ENCODE data around the gene MRPL38.

The MRPL38 gene

DNA sequence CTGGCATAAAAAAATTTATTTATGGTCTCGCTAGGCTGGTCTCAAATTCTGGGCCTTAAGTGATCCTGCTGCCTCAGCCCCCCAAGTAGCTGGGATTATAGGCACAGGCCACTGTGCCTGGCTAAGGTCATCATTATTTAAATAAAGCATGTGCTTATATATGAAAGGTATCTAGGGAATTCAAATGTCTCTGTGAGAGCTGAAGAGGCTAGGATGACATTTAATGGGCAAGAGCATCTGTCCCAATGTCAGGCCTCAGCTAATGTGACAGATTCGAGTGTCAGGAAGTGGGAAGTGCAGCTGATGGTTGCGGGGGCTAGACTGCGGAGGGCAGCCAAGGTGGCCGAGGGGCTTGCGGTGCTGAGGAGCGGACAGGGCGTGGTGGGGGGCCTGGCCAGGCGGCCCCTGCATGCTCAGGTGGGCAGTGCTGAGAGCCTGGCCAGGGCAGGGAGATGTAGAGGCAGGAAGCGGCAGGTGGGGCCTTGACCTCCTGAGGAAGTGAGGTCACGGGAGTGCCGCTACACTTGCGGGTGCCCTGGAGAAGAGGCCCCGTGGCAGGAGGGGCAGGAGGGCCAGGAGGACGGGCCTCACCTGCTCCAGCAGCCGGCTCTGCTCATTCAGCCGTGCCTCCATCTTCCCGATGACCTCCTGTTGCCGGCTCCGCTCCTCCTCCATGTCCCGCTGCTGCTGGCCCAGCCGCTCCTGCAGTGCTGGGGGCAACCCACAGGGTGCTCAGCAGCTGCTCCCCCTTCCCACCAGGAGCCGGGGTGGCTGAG is 12.6 kb upstream of the MRPL38 start:
- no peak for TF ChIP-seq TAF1 (IDR thresholded peaks at IDR 0.05; ENCODE audit: low read depth)
- TF ChIP-seq EP300 (IDR thresholded peaks at IDR 0.05; ENCODE audit: borderline replicate concordance) = no peak
- no peak for TF ChIP-seq CEBPB (IDR thresholded peaks at IDR 0.05)
- TF ChIP-seq YY1 (IDR thresholded peaks at IDR 0.05; ENCODE audit: low read depth) = no peak

DNA sequence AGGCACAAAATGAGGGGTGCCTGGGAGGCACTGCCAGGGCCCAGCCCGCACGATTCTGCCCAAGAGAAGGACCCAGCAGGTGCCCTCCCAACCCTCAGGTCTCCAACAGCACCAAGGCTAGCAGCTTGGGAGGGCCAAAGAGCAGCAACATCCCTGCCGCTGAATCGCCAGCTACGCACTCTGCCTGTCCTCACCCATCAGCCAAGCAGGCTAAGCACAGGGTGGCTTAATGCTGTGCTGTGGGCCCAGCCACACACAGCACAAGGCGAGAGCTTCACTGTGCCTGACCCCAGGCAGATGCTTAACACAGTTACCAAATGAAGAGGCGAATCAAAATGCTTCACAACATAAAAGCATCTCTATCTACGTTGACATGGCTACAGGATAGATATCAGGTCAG is 10.6 kb upstream of the MRPL38 start:
- no peak for TF ChIP-seq CREB1 (IDR thresholded peaks at IDR 0.05; ENCODE audit: low read depth)
- no peak for TF ChIP-seq EGR1 (IDR thresholded peaks at IDR 0.05)
- TF ChIP-seq NFIC (IDR thresholded peaks at IDR 0.05) = no peak
- TF ChIP-seq, protein P1, sequence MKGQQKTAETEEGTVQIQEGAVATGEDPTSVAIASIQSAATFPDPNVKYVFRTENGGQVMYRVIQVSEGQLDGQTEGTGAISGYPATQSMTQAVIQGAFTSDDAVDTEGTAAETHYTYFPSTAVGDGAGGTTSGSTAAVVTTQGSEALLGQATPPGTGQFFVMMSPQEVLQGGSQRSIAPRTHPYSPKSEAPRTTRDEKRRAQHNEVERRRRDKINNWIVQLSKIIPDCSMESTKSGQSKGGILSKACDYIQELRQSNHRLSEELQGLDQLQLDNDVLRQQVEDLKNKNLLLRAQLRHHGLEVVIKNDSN (IDR thresholded peaks at IDR 0.05) = no peak
- no peak for TF ChIP-seq TCF12 (IDR thresholded peaks at IDR 0.05; ENCODE audit: low read depth)
- no peak for TF ChIP-seq TAF1 (IDR thresholded peaks at IDR 0.05; ENCODE audit: low read depth)
- TF ChIP-seq, protein P2, sequence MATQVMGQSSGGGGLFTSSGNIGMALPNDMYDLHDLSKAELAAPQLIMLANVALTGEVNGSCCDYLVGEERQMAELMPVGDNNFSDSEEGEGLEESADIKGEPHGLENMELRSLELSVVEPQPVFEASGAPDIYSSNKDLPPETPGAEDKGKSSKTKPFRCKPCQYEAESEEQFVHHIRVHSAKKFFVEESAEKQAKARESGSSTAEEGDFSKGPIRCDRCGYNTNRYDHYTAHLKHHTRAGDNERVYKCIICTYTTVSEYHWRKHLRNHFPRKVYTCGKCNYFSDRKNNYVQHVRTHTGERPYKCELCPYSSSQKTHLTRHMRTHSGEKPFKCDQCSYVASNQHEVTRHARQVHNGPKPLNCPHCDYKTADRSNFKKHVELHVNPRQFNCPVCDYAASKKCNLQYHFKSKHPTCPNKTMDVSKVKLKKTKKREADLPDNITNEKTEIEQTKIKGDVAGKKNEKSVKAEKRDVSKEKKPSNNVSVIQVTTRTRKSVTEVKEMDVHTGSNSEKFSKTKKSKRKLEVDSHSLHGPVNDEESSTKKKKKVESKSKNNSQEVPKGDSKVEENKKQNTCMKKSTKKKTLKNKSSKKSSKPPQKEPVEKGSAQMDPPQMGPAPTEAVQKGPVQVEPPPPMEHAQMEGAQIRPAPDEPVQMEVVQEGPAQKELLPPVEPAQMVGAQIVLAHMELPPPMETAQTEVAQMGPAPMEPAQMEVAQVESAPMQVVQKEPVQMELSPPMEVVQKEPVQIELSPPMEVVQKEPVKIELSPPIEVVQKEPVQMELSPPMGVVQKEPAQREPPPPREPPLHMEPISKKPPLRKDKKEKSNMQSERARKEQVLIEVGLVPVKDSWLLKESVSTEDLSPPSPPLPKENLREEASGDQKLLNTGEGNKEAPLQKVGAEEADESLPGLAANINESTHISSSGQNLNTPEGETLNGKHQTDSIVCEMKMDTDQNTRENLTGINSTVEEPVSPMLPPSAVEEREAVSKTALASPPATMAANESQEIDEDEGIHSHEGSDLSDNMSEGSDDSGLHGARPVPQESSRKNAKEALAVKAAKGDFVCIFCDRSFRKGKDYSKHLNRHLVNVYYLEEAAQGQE (IDR thresholded peaks at IDR 0.05; ENCODE audit: low read depth) = no peak; the same call in 1 of the 2 replicates

DNA sequence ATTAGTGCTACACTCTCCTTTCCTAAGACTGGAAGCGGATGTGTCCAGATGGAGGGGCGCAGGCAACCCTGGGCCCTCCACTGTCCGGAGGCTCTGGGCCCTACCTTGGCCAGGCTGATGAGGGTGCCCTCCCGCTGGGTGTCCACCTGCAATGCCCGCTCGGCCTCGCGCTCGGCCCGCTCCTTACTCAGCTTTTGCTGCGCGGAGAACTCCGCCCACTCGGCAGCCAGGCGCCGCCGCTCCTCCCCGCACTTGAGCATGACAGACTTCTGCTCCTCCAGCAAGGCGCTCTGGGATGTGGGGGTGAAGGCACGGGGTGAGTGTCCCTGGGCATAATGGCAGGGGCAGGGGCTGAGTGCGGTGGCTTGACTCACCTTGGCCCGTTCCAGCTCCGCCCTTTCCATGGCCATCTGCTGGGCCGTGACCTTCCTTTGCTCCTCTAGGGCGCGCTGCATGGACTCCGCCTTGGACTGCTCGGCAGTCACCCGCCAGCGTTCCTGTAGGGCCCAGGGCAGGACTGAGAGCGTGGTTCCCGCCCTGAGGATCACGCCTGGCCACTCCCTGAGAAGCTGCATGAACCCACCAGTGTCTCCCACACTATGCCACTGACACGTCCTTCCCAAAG is 10.1 kb upstream of the MRPL38 start:
- TF ChIP-seq, protein P3, sequence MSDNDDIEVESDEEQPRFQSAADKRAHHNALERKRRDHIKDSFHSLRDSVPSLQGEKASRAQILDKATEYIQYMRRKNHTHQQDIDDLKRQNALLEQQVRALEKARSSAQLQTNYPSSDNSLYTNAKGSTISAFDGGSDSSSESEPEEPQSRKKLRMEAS (IDR thresholded peaks at IDR 0.05) = no peak
- TF ChIP-seq TEAD4 (IDR thresholded peaks at IDR 0.05) (no peak), EP300 (IDR thresholded peaks at IDR 0.05; ENCODE audit: borderline replicate concordance) (no peak), ZBTB7A (IDR thresholded peaks at IDR 0.05; ENCODE audit: low read depth) (no peak), TAF1 (IDR thresholded peaks at IDR 0.05; ENCODE audit: low read depth) (no peak), CEBPB (IDR thresholded peaks at IDR 0.05) (no peak), YY1 (IDR thresholded peaks at IDR 0.05; ENCODE audit: low read depth) (no peak), CREB1 (IDR thresholded peaks at IDR 0.05; ENCODE audit: low read depth) (no peak), EGR1 (IDR thresholded peaks at IDR 0.05) (no peak), FOXM1 (IDR thresholded peaks at IDR 0.05; ENCODE audit: borderline replicate concordance, low read depth) (no peak), NFIC (IDR thresholded peaks at IDR 0.05) (no peak), TCF12 (IDR thresholded peaks at IDR 0.05; ENCODE audit: low read depth) (no peak), RAD21 (IDR thresholded peaks at IDR 0.05; ENCODE audit: low read depth) (no peak)
- TF ChIP-seq, protein P1 (IDR thresholded peaks at IDR 0.05) = no peak
- TF ChIP-seq, protein P2 (IDR thresholded peaks at IDR 0.05; ENCODE audit: low read depth) = no peak

DNA sequence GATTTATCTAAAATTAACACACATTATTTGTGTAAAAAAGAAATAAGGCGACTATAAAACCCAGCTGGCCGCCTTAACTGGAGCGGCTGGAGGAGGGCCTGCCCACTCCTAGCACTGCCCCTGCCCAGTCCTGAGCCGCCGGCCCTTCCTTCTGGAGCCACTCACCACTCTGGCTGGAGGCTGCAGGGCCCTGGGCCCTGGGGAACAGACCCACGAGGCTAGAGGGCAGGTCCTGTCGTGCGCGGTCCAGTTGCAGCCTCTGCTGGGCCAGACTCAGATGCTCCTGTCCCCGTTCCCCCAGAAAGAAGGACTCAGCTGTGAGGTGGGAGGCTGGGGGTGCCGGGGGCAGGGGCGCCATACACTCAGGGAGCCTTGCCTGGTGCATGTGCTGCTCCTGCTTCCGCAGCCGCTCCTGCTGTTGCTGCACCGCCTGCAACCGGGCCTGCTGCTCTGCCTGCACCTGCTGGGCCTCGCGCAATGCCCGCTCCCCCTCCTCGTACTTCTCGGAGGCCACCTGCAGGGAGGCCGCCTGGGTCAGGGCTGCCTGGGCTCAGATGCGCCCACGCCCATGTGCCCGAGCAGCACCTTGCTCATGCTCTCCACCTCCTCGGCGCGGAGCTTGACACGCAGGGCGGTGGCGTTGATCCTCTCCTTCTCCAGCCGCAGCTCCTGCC is 9.0 kb upstream of the MRPL38 start:
- TF ChIP-seq EGR1 (IDR thresholded peaks at IDR 0.05) (no peak), TCF12 (IDR thresholded peaks at IDR 0.05; ENCODE audit: low read depth) (no peak), ZBTB7A (IDR thresholded peaks at IDR 0.05; ENCODE audit: low read depth) (no peak), RAD21 (IDR thresholded peaks at IDR 0.05; ENCODE audit: low read depth) (no peak), CREB1 (IDR thresholded peaks at IDR 0.05; ENCODE audit: low read depth) (no peak), NFIC (IDR thresholded peaks at IDR 0.05) (no peak), TEAD4 (IDR thresholded peaks at IDR 0.05) (no peak), EP300 (IDR thresholded peaks at IDR 0.05; ENCODE audit: borderline replicate concordance) (no peak)
- TF ChIP-seq, protein P1 (IDR thresholded peaks at IDR 0.05) = no peak
- TF ChIP-seq, protein P3 (IDR thresholded peaks at IDR 0.05) = no peak
- TF ChIP-seq, protein P2 (IDR thresholded peaks at IDR 0.05; ENCODE audit: low read depth) = no peak
